ENCODE data around the gene MPP7.

The MPP7 gene

GRCh38 chr10:28266449-28267224 is 36.2 kb downstream of the MPP7 start:
- no peak for DNase-seq

GRCh38 chr10:28263136-28263857 is 39.6 kb downstream of the MPP7 start:
- DNase-seq, result no peak

- no peak for DNase-seq
Measured at GRCh38 chr10:28256776-28257175, 46.1 kb downstream of the MPP7 start.

- no peak for DNase-seq
Measured at GRCh38 chr10:28254290-28254985, 48.4 kb downstream of the MPP7 start.

GRCh38 chr10:28253169-28253785 is 49.6 kb downstream of the MPP7 start:
- DNase-seq, result no peak

All from hematopoietic multipotent progenitor cell treated with erythropoietin and hydrocortisone succinate and interleukin-3 and kit ligand, for 8 days (in vitro differentiated cells).